HG03025 (cell line): ENCODE data around the gene MSLN.
"Not testable (repeated sequence)": the region's sequence is repeated elsewhere in the genome, so short reads cannot be mapped to it uniquely, and the experiment has no call there.

Experiments
- ATAC-seq: cut with Tn5 transposase; IDR thresholded peaks from one replicate; pipeline ENCODE4 v1.9.1; 2021; ENCODE audit warnings: mild to moderate bottlenecking, moderate library complexity; ENCODE audit not compliant: unreplicated experiment, low FRiP score

Gene MSLN

DNA sequence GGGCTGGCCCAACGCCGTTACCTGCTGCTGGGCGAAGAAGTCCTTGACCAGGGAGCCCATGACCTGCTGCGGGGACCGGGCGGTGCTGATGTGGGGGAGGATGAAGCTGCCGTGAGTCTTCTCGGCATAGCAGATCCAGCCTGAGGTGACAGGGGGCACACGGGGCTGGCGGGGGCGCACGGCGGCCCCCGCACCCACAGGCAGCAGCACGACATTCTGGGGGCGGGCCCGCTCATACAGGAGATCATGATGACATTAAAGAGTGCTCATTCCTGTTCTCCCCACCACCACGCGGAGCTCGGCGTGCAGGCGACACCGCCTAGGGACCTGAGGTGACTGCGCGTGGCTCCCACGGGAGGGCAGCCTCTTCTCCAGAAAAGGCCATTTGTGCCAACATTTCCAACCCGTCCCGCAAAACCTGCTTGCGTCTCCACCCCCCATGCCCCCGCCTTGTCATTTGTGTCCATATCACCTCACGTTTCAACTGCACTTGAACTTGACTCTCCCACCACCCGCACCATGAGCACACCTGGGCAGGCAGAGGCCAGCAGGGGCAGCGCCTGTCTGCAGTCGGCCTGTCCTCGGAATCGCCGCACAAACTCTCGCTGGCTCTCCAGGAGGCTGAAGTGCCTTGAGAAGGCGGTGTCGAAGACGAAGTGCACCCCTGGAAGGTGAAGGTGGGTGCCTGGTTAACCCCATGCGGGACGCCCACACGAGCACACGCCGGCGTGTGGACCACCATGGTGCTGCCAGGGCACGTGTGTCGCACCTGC is 26.1 kb upstream of the MSLN start:
- ATAC-seq = no peak

- ATAC-seq = no peak
These were observed 25.3 kb upstream of the MSLN start for GRCh38 chr16:734981-735881.

DNA sequence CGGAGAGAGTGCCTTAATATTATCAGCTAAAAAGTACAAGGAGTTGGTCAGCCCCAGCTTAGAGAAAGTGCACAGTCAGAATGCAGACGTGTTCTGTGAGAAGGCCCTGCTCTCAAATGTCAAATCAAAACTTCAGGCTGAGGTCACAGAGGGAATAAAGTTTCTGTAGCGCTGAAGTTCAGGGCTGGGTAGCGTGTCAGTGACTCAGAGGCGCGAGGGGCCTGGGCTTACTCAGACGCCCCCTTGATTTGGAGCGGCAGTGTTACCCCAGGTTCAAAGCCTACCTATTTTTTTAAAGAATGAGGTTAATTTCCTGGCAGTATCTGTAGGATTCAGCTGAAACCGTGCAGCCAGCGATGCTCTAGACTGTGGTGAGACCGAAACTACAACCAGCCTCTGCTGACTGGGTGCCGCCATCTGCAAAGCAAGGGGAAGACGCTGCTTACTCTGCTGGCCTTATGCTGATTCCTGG is 24.5 kb upstream of the MSLN start:
- ATAC-seq = no peak

GRCh38 chr16:736936-737481 is 23.5 kb upstream of the MSLN start:
- no peak for ATAC-seq

- ATAC-seq = no peak
These were observed 20.7 kb upstream of the MSLN start for GRCh38 chr16:739560-740458.

- no peak for ATAC-seq
These were observed 20.1 kb upstream of the MSLN start for GRCh38 chr16:740459-740763.

GRCh38 chr16:740764-741505 is 19.6 kb upstream of the MSLN start, which contains the start of gene CIAO3:
CIAO3 (minus strand) TSS chr16:740997; CDS start chr16:740985, 12 bp downstream.
- peak; percentile 46 for ATAC-seq

DNA sequence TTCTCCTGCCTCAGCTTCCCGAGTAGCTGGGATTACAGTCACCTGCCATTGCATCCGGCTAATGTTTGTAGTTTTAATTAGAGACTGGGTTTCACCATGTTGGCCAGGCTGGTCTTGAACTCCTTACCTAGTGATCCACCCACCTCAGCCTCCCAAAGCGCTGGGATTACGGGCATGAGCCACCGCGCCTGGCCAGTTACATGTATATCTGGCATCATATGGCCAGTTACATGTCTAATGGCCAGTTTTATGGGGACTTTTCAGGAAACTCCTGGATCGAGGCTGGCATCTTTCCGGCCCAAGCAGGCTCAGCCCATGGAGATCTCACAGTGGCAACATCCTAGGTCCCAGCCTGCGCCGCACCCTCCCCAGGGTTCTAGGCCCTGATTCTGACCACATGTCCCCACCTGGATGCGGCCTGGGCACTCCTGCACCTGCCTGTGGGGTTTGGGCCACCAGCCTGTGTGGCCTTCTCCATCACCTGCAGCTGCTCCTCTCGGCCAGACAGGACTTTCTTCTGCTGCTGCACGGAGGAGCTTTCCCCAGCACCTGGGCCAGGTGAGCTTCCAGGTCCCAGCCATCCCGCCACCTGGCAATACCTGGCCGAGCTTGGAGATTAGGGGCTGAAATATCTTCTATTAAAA is 18.4 kb upstream of the MSLN start:
- ATAC-seq = no peak

GRCh38 chr16:742894-743293 is 17.6 kb upstream of the MSLN start:
- ATAC-seq = not testable (repeated sequence)

GRCh38 chr16:743794-744500 is 16.6 kb upstream of the MSLN start:
- no peak for ATAC-seq

GRCh38 chr16:745739-746138 is 14.8 kb upstream of the MSLN start:
- ATAC-seq = no peak

DNA sequence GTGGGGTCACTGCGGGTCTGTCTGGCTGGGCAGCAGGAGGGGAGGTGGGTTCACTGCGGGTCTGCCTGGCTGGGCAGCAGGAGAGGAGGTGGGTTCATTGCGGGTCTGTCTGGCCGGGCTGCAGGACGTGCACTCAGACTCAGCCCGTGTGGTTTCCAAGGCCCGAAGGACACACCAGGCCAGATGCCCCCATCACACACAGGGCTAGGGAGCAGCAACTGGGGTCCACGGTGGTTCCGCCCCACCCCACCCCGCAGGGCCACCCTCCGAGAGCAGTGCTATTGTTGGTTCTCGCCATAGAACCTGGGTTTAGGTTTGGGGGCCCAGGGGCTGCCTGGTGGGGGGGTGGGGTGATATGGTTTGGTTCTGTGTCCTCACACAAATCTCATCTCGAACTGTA is 13.9 kb upstream of the MSLN start:
- no peak for ATAC-seq

DNA sequence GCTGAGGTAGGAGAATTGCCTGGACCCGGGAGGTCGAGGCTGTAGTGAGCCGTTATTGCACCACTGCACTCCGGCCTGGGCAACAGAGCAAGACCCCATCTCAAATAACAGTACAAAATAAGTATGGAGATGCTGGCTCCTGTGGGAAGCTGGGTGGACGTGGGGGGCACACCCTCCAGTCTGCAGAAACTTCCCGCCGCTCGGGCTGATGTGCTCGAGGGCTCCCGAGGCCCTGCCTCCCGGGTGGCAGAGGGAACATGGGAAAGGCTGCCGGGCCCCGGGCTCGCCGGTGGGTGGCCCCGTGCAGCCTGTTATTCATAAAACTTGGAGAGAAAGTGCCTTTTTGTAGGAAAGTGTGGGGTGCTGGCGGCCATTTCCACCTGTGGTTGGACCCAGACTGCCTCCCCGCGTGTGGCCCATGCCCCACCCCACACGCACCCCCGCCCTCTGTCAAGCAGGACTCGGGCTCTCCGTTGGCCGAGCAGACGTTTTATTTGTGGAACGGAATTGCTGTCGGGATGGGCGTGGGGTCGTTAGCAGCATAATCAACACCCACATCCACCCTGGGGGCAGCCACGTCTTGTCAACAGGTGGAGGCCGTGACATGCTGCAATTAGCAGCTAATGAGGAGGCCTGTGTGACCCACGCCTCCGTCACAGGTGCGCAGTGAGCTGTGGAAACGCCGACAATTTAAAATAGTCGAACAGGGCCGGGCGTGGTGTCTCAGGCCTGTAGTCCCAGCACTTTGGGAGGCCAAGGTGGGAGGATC is 12.4 kb upstream of the MSLN start:
- no peak for ATAC-seq

DNA sequence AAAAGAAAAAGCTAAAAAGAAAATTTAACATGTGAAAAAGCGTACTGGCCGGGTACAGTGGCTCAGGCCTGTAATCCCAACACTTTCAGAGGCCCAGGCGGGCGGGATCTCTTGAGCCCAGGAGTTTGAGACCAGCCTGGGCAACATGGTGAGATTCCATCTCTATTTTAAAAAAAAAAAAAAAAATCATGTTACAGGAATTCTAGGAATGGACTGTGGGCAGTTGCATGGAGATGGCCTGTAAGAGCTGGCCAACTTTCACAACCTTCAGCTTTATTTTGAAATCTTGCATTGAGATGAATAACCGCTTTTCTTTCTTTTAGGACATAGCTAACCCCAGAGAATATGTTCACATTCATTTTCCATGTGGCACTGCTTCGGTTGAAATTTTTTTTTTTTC is 11.5 kb upstream of the MSLN start:
- no peak for ATAC-seq

DNA sequence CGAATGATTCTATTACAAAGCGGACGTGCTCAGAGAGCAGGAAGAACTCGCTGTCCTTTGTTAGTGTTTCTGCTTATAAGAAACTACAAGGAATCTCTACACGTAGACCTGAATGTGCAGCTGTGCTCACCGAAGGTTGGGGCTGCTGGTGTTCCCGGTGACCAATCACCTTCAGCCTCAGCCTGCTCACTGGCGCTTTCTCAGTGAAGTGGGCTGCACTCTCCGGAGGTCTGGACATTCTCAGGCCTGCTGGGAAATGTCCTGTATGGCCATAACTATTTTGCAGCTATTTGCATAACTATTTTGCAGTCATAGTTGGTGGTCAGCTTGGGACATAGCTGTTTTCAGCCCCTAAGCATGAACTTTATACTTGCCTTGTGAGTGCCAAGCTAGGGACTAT is 10.0 kb upstream of the MSLN start:
- no peak for ATAC-seq

- no peak for ATAC-seq
These were observed 9.2 kb upstream of the MSLN start for GRCh38 chr16:751152-752006.

DNA sequence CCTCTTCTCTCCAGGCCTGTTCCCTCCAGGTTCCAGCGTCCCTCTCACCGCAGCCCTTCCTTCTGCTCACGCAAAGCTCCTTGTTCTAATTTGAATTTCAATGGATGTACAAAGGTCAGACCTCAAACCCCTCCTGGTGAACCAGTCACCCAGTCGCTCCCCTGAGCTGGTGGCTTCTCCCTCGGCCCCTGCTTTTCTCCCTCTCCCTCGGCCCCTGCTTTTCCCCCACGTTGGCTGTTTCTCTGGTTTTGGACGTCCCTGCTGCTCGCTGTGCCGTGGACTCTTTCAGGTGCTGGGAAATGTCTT is 8.6 kb upstream of the MSLN start:
- no peak for ATAC-seq
